Measurements from ENCODE around the gene PTPRB. TPM values are rescaled to one million over a fixed set of nuclear protein-coding genes. Genes with fewer than 3 reads are reported as not detected.

PTPRB gene
- total RNA-seq, 1 donor from 2014 or later: 5.7 TPM

DNA sequence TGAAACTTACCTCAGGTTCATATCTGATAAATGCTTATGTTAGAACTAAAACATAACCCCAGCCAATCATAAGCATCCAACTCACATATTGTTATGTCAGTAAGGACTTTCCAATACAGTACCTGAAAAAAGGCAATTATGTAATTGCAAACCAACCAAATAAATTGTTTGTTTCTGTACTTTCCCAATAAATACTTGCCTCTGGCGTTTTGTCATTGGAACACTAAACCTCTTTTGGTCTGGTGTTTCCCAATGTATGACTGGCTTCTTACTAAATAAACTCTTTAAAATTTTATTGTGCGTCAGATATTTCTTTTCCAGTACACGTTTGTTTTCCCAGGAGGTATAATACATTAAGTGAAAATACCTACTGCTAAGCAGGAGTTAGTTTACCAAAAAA is 6.7 kb upstream of the PTPRB start:
- DNase-seq (ENCODE audit: low read depth): peak; percentile 79

DNA sequence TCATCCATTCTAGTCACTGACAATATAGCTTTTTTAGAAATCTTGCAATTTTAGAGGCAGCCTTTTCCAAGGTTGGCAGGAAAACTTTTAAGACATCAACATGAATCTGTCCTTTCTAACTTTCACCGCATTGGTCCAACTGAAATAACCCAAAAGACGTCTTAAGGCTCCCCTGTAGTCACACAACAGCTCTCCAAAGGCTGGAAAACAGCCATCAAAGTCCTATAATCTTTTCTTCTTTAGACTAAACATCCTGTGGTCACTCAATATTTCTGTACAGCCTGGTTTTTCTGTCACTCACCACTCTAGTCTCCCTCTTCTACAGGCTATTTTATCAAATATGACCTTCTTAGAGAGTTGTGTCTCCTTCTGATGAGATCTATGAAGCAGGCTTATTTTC is 4.5 kb upstream of the PTPRB start:
- no peak for DNase-seq (ENCODE audit: low read depth)

DNA sequence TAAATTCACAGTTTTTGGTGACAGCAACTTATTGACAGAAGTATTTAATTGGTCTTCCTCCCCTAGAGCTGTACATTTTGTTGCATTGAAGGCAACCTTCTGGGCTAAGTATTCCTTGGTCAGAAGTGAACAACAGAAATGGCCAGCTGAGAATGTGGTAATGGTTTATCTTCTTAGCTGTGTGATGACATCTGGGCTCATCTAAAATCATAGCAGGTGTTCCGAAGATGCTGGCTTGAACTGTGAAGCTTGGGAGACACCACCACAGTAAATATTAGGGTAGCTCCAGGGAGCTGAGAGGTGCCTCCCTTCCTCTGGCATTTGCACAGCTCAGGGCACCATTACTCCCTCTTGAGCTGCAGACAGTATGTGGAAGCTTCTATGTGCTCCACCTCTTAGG is 3.7 kb upstream of the PTPRB start:
- DNase-seq (ENCODE audit: low read depth): no peak

DNA sequence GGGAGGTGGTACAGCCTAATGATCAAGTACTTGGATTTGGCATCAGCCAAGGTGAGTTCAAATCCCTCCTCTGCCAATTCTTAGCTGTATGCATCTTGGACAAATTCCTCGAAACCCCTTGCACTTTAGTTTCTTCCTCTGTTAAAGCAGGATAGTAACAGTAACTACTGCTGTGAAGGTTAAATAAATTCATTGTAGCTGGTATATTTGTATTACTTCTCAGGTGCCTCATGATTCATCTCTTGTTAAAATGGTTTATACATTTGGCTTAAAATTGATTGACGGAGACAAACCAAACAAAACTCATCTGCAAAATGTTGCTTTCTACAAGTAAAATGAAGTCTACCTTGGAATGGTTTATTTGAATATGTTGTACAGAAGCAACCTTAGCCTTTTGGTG is 2.3 kb upstream of the PTPRB start:
- DNase-seq (ENCODE audit: low read depth): no peak

- peak; percentile 70 for DNase-seq (ENCODE audit: low read depth)
Measured at GRCh38 chr12:70638639-70639360, 1.6 kb upstream of the PTPRB start.

- DNase-seq (ENCODE audit: low read depth): no peak
Measured at GRCh38 chr12:70635755-70636154, 1.5 kb downstream of the PTPRB start.

- DNase-seq (ENCODE audit: low read depth): peak; percentile 62
Measured at GRCh38 chr12:70628701-70629480, 8.3 kb downstream of the PTPRB start.

DNA sequence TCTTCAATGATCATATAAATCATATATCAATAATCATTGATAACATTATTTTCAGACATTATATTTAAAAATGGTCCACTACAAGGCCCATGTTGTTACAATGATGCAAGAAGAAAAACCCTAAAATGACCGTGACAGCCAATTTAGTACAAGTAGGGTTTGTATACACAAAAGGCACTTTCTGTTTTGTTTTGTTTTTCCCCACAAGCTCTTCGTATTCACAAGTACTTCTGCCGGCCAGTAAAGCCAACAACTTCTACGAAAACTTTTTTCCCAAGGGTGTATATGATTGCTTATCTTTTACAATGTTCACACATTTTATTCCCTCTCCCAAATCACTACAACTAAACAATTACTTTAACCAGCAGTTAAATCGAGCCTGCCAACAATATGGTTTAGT is 9.6 kb downstream of the PTPRB start:
- DNase-seq (ENCODE audit: low read depth): no peak

- no peak for DNase-seq (ENCODE audit: low read depth)
Measured at GRCh38 chr12:70626180-70626579, 11.0 kb downstream of the PTPRB start.

- peak; percentile 30 for DNase-seq (ENCODE audit: low read depth)
Measured at GRCh38 chr12:70619471-70620152, 17.6 kb downstream of the PTPRB start.

DNA sequence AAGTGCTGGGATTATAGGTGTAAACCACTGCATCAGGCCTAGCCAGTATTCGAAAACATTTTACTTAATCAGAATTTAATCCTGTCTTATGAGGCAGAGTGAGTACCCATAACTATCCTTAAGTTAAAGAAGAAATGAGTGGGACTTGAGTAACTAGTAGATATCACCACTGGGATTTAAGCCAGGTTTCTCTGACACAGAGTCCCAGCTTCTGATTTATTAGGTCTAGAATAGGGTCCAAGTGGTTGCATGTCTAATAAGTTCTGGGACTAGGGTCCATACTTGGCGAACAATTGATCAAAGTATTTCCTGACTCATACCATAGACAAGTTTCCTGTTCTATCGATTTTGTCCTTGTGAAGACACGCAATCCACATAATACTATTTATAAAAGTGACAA is 18.9 kb downstream of the PTPRB start:
- DNase-seq (ENCODE audit: low read depth): no peak

GRCh38 chr12:70617450-70617849 is 19.8 kb downstream of the PTPRB start:
- DNase-seq (ENCODE audit: low read depth): no peak

DNA sequence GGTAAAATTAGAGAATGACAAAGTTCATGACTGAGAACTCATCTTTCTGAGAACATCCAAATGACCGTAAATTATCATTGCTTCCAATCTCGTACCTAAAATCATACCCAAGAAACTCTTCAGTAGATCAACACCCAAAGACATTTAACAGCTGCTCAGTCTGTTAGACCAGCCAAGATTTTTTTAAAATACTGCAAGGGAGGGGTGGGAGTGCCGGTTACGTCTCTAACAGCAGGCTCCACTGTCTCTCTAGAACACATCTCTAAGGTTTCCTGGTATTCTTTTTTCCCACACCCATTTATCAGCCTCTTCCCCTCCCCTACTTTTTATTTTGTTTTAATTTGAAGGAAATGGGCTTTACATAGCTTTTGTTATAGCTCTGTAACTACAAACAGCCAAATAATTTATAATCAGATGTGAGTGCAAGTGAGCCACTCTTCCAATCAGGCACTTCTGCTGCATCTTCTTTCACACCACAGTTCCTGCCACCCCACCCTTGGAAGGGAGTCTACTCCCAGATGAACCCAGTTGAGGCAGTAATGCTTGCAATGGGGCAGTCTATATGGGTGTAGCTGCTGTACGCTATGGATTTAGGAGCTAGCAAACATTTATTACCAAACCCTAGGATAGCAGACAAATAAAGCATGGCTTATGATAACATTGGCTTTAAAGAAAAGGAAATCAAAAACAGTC is 21.9 kb downstream of the PTPRB start:
- no peak for DNase-seq (ENCODE audit: low read depth)

DNA sequence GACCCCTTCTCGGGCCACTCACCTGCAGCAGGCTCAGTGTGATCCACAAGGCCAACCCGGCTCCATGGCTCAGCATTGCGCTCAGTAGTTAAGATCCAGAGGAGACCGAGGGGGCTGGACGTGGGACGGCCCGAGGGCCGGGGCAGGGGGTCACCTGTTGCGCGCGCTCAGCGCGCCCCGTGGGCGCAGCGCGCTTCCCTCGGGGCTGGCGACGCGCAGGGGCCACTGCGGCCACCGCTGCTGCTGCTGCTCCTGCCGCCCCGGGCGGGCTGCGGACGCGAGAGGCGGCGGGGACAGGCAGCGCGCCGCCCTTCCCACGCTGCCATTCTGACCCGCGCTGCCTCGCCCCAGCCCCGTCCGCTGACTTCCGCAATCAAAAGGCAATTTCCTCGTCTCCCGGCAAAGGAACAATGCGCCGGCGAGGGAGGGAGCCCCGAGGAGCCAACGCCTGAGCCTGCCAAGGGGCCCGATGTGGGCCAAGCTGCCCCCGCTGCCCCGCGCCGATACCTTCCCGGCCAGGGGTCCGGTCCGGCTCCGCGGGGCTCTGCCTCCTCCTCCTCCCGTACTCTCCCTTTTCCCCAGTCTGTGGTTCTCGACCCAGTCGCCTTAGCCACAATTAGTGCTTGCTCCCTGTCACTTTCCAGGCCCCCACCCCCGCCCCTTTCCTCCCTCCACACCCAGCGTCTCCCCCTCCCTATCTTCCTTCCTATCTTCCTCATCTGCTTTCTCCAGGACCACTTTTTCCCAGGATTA is 27.3 kb downstream of the PTPRB start:
- no peak for DNase-seq (ENCODE audit: low read depth)

- DNase-seq (ENCODE audit: low read depth): no peak
Measured at GRCh38 chr12:70609203-70609602, 28.0 kb downstream of the PTPRB start.

DNA sequence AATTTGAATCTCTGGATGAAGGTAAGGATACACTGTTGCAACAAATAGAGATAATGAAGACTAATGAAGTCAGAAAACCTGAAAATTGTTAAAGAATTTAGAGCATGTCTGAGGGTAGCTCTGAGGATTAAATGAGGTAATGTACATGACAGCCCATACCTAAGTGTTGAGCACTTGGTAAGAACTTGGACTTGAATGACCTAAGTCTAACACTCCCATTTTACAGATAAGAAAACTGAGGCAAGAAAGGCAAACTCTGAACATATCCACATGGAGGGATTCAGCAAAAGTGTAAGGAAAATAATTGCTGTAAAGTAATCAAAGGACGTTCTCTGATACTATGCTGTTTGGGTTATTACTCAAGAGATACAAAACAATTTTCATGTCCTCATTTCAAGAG is 29.0 kb downstream of the PTPRB start:
- DNase-seq (ENCODE audit: low read depth): no peak

- peak; percentile 36 for DNase-seq (ENCODE audit: low read depth)
Measured at GRCh38 chr12:70607107-70607506, 30.1 kb downstream of the PTPRB start.

DNA sequence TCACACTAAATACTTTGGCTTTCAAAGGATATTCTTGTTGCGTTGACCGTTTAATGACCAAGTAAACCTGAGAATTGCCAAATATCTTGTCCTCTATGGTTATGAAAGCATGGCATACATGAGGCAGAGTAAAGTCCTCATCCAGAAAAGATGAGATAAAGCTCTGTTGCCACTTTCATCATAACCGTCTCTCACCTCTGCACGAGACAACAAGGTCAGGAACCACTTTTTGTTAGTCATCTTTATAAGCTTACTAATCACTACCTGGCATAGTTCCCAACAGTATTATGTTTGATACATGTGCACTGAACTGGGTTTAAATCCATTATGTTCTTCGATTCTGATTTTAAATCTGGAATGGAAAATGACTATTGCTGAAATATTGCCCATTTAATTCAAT is 31.3 kb downstream of the PTPRB start:
- peak; percentile 51 for DNase-seq (ENCODE audit: low read depth)

DNA sequence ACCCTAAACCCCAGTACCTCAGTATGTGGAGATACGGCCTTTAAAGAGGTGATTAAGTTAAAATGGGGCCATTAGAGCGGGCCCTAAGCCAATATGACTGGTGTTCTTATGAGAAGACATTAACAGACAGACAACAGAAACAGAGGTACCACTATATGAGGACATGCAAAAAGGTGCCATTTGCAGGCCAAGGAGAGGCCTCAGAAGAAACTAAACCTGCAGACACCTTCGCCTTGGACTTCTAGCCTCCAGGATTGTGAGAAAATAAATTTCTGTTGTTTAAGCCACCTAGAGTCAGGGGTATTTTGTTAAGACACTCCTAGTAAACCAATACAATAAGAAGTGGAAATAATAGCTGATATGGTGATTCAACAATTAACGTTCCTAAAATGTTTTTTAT is 32.6 kb downstream of the PTPRB start:
- DNase-seq (ENCODE audit: low read depth): no peak

- peak; percentile 83 for DNase-seq (ENCODE audit: low read depth)
Measured at GRCh38 chr12:70603044-70603443, 34.2 kb downstream of the PTPRB start.

DNA sequence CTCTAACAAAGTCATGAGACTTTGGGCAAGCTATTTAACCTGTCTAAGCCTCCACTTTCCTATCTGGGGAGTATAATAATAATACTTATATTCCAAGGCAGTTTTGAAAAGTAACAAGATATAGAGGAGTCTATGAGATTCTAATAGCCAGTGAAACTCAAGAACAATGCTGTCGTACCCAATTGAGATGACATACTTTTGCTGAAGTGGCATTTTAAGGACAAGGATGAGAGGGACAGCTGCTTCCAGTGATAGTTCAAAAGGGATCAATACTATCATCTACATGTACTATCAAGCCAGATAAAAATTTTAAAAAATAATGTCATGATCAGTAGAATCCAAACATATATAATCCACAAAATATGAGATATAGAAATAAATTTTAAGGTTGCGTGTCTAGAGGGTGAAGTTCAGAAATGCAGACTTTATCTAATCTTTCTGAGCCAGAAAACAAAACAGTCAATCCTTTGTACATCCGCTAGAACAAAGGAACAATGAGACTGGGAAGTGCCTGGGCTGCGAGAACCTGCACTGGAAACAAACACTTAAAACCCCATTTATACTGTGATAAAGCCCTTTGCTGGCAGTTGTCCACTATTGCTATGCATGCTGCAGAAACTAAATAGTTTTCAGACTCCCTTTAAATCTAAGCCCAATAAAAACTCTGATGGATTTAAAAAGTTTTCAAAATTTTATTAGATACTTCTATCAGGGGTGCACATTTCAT is 38.6 kb downstream of the PTPRB start:
- no peak for DNase-seq (ENCODE audit: low read depth)

Data from renal cortical epithelial cell (primary cell).